H9 (cell line): ENCODE data around the gene DSN1. TPM values are rescaled to one million over a fixed set of nuclear protein-coding genes. Genes with fewer than 3 reads are reported as not detected.

Source experiments
- DNase-seq: peaks from one replicate; pipeline ENCODE4 v3.0.0-alpha.2; 2017
- H2AFZ ChIP-seq: one replicate; pipeline ENCODE4 v1.6.1; 2013; ENCODE audit warnings: mild to moderate bottlenecking, low read length, control low read depth, moderate library complexity
- H2AK5ac ChIP-seq: 2 replicates; pipeline ENCODE4 v1.6.1; 2013; ENCODE audit warnings: low read length, control low read depth, mixed read lengths; ENCODE audit not compliant: insufficient read length
- H2BK120ac ChIP-seq: one replicate; pipeline ENCODE4 v1.6.1; 2013; ENCODE audit warnings: low read depth, mild to moderate bottlenecking, low read length, control low read depth, inconsistent platforms; ENCODE audit not compliant: poor library complexity, severe bottlenecking
- H2BK12ac ChIP-seq: 2 replicates; pipeline ENCODE4 v1.6.1; 2013; ENCODE audit warnings: low read length, control low read depth, mixed read lengths, low read depth; ENCODE audit not compliant: insufficient read length
- H2BK15ac ChIP-seq: 2 replicates; pipeline ENCODE4 v1.6.1; 2013; ENCODE audit warnings: low read depth, low read length, control low read depth
- H2BK20ac ChIP-seq: one replicate; pipeline ENCODE4 v1.6.1; 2013; ENCODE audit warnings: low read depth, mild to moderate bottlenecking, low read length, control low read depth, inconsistent platforms; ENCODE audit not compliant: poor library complexity, severe bottlenecking
- H2BK5ac ChIP-seq: 2 replicates; pipeline ENCODE4 v1.6.1; 2013; ENCODE audit warnings: low read length, control low read depth, mixed read lengths; ENCODE audit not compliant: insufficient read length
- H3K14ac ChIP-seq: 2 replicates; pipeline ENCODE4 v1.6.1; 2013; ENCODE audit warnings: low read length, control low read depth; ENCODE audit not compliant: insufficient read depth
- H3K18ac ChIP-seq: 2 replicates; pipeline ENCODE4 v1.6.1; 2013; ENCODE audit warnings: low read depth, mild to moderate bottlenecking, mixed read lengths, low read length, control low read depth; ENCODE audit not compliant: insufficient read length
- H3K23ac ChIP-seq: 2 replicates; pipeline ENCODE4 v1.6.1; 2013; ENCODE audit warnings: low read length, control low read depth, mixed read lengths, low read depth; ENCODE audit not compliant: insufficient read length
- H3K23me2 ChIP-seq: 2 replicates; pipeline ENCODE4 v1.6.1; 2013; ENCODE audit warnings: low read depth, mild to moderate bottlenecking, mixed read lengths, low read length, control low read depth; ENCODE audit not compliant: insufficient read length, poor library complexity, severe bottlenecking
- H3K27ac ChIP-seq: 2 replicates; pipeline ENCODE4 v1.5.1; 2013; ENCODE audit warnings: low read length, control low read depth, mixed read lengths, low read depth; ENCODE audit not compliant: insufficient read length
- H3K27me3 ChIP-seq: 2 replicates; pipeline ENCODE4 v1.6.1; 2013; ENCODE audit warnings: low read length, control low read depth, inconsistent platforms; ENCODE audit not compliant: insufficient read depth
- H3K4ac ChIP-seq: 2 replicates; pipeline ENCODE4 v1.6.1; 2013; ENCODE audit warnings: low read depth, mild to moderate bottlenecking, control low read depth, inconsistent platforms, low read length, moderate library complexity
- H3K4me1 ChIP-seq: 2 replicates; pipeline ENCODE4 v1.6.1; 2013; ENCODE audit warnings: low read length, control low read depth, inconsistent platforms; ENCODE audit not compliant: insufficient read depth
- H3K4me2 ChIP-seq: 2 replicates; pipeline ENCODE4 v1.6.1; 2013; ENCODE audit warnings: low read length, control low read depth, mixed read lengths; ENCODE audit not compliant: insufficient read length, insufficient read depth
- H3K56ac ChIP-seq: 2 replicates; pipeline ENCODE4 v1.6.1; 2013; ENCODE audit warnings: low read depth, mild to moderate bottlenecking, mixed read lengths, low read length, control low read depth; ENCODE audit not compliant: insufficient read length
- H3K79me1 ChIP-seq: 2 replicates; pipeline ENCODE4 v1.6.1; 2013; ENCODE audit warnings: low read depth, mild to moderate bottlenecking, moderate library complexity, low read length, control low read depth, inconsistent platforms; ENCODE audit not compliant: insufficient read depth, poor library complexity, severe bottlenecking
- H3K79me2 ChIP-seq: 2 replicates; pipeline ENCODE4 v1.6.1; 2013; ENCODE audit warnings: low read length, control low read depth, inconsistent platforms; ENCODE audit not compliant: insufficient read depth
- H3K9ac ChIP-seq: 2 replicates; pipeline ENCODE4 v1.6.1; 2013; ENCODE audit warnings: low read length, control low read depth, mixed read lengths; ENCODE audit not compliant: insufficient read length; ENCODE audit errors: extremely low read depth
- H3K9me3 ChIP-seq: one replicate; pipeline ENCODE4 v1.6.1; 2013; ENCODE audit warnings: low read depth, low read length, inconsistent platforms; ENCODE audit not compliant: control insufficient read depth
- H3T11ph ChIP-seq: one replicate; pipeline ENCODE4 v1.6.1; 2013; ENCODE audit warnings: mild to moderate bottlenecking, low read length, control low read depth, inconsistent platforms
- H4K20me1 ChIP-seq: one replicate; pipeline ENCODE4 v1.6.1; 2013; ENCODE audit not compliant: control insufficient read depth, insufficient read length, insufficient read depth
- H4K5ac ChIP-seq: 2 replicates; pipeline ENCODE4 v1.6.1; 2013; ENCODE audit warnings: low read depth, mild to moderate bottlenecking, mixed read lengths, low read length, control low read depth; ENCODE audit not compliant: insufficient read length
- H4K8ac ChIP-seq: replicated peaks from 2 replicates; pipeline ENCODE4 v1.6.1; 2013; ENCODE audit warnings: low read length, control low read depth, mixed read lengths, low read depth; ENCODE audit not compliant: insufficient read length
- H4K91ac ChIP-seq: 2 replicates; pipeline ENCODE4 v1.6.1; 2013; ENCODE audit warnings: low read depth, mild to moderate bottlenecking, moderate library complexity, mixed read lengths, low read length, control low read depth; ENCODE audit not compliant: insufficient read length
- H3K27ac Mint-ChIP-seq, 3 experiments: 2 replicates in 2 of 3; 3 replicates in 1 of 3; pipeline ENCODE4 v1.8.0; 2020 to 2021; ENCODE audit warnings: mixed read lengths in 3 of 3, mild to moderate bottlenecking in 1 of 3, moderate library complexity in 1 of 3
- H3K27me3 Mint-ChIP-seq: 2 replicates; pipeline ENCODE4 v1.8.0; 2021; ENCODE audit warnings: low read depth, mild to moderate bottlenecking, moderate library complexity, mixed read lengths
- H3K36me3 Mint-ChIP-seq, 3 experiments: 2 replicates in 2 of 3; 3 replicates in 1 of 3; pipeline ENCODE4 v1.8.0; 2020 to 2021; ENCODE audit warnings: low read depth in 3 of 3, mixed read lengths in 3 of 3; ENCODE audit not compliant: insufficient read depth in 1 of 3
- H3K4me1 Mint-ChIP-seq, 2 experiments: 2 replicates each; pipeline ENCODE4 v1.8.0; 2020; ENCODE audit warnings: mixed read lengths in 2 of 2
- H3K4me3 Mint-ChIP-seq, 2 experiments: 2 replicates in 1 of 2; 3 replicates in 1 of 2; pipeline ENCODE4 v1.8.0; 2020 to 2021; ENCODE audit warnings: mild to moderate bottlenecking in 2 of 2, mixed read lengths in 2 of 2, moderate library complexity in 1 of 2
- H3K9me3 Mint-ChIP-seq, 2 experiments: 2 replicates in 1 of 2; 3 replicates in 1 of 2; pipeline ENCODE4 v1.8.0; 2020; ENCODE audit warnings: mild to moderate bottlenecking in 2 of 2, mixed read lengths in 2 of 2, moderate library complexity in 1 of 2
- WGBS: extraction: QIAGEN DNeasy Blood & Tissue Kit; methylation state at CpG from one replicate; pipeline ENCODE4 v1.1.7; 2013; ENCODE audit warnings: missing lambda C conversion rate, low lambda C conversion rate, mixed read lengths; ENCODE audit not compliant: insufficient read length; ENCODE audit errors: extremely low coverage; 5-methylcytosine and 5-hydroxymethylcytosine counted together
- total RNA-seq: library from RNA; stranded (reverse); gene quantifications from 2 replicates; pipeline ENCODE4 v1.2.1, GENCODE V29; 2021
- TF ChIP-seq, protein P1 (sequence below): fragments of 200-600 bp; sonication (generic); conservative IDR thresholded peaks from 3 replicates; pipeline ENCODE4 v1.8.0; 2021; ENCODE audit warnings: antibody characterized with exemption, mild to moderate bottlenecking

Gene DSN1
- total RNA-seq, 1 experiment from 2014 or later = 22.8 TPM

DNA sequence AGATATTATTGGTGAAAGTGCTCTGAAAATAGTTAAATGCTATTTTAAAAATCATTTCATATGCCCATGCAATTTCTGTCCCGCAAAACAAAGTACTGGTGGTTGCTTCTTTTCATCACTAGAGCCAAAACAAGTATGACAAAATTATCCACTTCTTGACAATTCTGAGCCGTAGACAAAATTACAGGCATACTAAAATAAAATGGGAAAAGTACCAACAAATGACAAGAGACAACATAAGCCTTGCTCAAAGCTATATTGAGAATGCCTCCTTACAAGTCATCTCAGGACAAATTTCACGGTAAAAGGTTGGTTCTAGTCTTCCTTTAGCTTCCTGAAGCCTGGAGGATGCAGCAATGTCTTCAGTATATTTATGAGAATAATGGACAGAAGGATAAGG is 56.5 kb downstream of the DSN1 start:
- H3K23me2 ChIP-seq = no peaks in the 10 kb centered on the region
- H2AFZ ChIP-seq = no peak overlapping the region
- H4K20me1 ChIP-seq = no peaks in the 10 kb centered on the region
- H3K4me2 ChIP-seq = no peak overlapping the region
- H3K23ac ChIP-seq = no peak overlapping the region
- H3K27me3 Mint-ChIP-seq = no peaks in the 10 kb centered on the region; the same call in 1 of the 2 replicates
- no peak overlapping the region for H3K56ac ChIP-seq
- H3K14ac ChIP-seq = no peak overlapping the region
- no peak overlapping the region for H3K4ac ChIP-seq
- H3K27ac Mint-ChIP-seq = no peak overlapping the region
- DNase-seq = no peak
- H3K9me3 ChIP-seq = no peaks in the 10 kb centered on the region
- H3T11ph ChIP-seq = no peak overlapping the region
- WGBS = no CpG with 5 or more reads among the region's 3 CpGs
- H2BK20ac ChIP-seq = no peak overlapping the region
- no peak overlapping the region for H3K9ac ChIP-seq
- H3K4me1 Mint-ChIP-seq = no peaks in the 10 kb centered on the region; a peak in 1 of 4 replicates
- no peaks in the 10 kb centered on the region for H3K9me3 Mint-ChIP-seq
- no peaks in the 10 kb centered on the region for H3K79me1 ChIP-seq
- no peak overlapping the region for H4K91ac ChIP-seq
- no peak overlapping the region for H2BK15ac ChIP-seq
- no peak overlapping the region for H2BK5ac ChIP-seq
- no peaks in the 10 kb centered on the region for H3K79me2 ChIP-seq
- H2AK5ac ChIP-seq = no peak overlapping the region
- H3K27me3 ChIP-seq = no peaks in the 10 kb centered on the region
- no peak overlapping the region for H3K18ac ChIP-seq
- no peak overlapping the region for H4K5ac ChIP-seq
- no peak overlapping the region for H2BK12ac ChIP-seq
- no peak overlapping the region for H4K8ac ChIP-seq
- no peak overlapping the region for H2BK120ac ChIP-seq
- H3K4me3 Mint-ChIP-seq = no peak overlapping the region
- no peaks in the 10 kb centered on the region for H3K4me1 ChIP-seq
- no peak overlapping the region for H3K27ac ChIP-seq
- TF ChIP-seq, protein P1, sequence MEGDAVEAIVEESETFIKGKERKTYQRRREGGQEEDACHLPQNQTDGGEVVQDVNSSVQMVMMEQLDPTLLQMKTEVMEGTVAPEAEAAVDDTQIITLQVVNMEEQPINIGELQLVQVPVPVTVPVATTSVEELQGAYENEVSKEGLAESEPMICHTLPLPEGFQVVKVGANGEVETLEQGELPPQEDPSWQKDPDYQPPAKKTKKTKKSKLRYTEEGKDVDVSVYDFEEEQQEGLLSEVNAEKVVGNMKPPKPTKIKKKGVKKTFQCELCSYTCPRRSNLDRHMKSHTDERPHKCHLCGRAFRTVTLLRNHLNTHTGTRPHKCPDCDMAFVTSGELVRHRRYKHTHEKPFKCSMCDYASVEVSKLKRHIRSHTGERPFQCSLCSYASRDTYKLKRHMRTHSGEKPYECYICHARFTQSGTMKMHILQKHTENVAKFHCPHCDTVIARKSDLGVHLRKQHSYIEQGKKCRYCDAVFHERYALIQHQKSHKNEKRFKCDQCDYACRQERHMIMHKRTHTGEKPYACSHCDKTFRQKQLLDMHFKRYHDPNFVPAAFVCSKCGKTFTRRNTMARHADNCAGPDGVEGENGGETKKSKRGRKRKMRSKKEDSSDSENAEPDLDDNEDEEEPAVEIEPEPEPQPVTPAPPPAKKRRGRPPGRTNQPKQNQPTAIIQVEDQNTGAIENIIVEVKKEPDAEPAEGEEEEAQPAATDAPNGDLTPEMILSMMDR = no peak
- peaks cover 0 to 4% (median 0%) of the 10 kb centered on the region in 3 experiments; a peak in 1 of 7 replicates for H3K36me3 Mint-ChIP-seq
